GM12874 (cell line): Measurements from ENCODE around the gene ZGPAT.

Experiments
- TF ChIP-seq, protein P1 (sequence below): IDR thresholded peaks from 2 replicates; pipeline ENCODE4 v1.5.1; 2011; ENCODE audit warnings: low read depth, mild to moderate bottlenecking, control low read depth, low read length, moderate library complexity; ENCODE audit not compliant: insufficient read depth

ZGPAT gene

DNA sequence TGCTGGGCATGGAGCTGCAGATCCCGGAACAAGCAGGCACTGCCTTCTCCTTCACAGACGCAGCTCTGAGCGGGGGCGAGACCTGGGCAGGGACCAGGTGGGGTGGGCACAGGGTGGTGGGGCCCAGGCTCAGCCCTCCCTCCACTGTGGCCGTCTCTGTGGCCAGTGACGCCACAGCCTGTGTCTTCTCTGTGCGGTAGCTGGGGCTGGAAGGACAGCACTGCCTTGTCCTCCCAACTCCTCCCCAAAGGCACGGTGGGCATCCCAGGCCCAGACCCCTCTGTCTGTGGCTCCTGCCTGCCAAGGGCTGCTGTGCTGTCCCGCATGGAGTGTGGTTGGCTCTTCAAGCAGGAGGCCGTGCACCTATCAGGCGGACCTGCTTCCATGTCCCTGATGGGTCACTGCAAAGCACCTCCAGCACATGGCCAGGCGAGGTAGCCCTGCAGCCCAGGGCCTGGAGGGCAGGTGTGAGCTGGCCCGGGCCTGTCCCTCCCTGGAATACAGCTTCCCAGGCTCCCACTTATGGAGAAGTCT is 26.2 kb upstream of the ZGPAT start:
- TF ChIP-seq, protein P1, sequence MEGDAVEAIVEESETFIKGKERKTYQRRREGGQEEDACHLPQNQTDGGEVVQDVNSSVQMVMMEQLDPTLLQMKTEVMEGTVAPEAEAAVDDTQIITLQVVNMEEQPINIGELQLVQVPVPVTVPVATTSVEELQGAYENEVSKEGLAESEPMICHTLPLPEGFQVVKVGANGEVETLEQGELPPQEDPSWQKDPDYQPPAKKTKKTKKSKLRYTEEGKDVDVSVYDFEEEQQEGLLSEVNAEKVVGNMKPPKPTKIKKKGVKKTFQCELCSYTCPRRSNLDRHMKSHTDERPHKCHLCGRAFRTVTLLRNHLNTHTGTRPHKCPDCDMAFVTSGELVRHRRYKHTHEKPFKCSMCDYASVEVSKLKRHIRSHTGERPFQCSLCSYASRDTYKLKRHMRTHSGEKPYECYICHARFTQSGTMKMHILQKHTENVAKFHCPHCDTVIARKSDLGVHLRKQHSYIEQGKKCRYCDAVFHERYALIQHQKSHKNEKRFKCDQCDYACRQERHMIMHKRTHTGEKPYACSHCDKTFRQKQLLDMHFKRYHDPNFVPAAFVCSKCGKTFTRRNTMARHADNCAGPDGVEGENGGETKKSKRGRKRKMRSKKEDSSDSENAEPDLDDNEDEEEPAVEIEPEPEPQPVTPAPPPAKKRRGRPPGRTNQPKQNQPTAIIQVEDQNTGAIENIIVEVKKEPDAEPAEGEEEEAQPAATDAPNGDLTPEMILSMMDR = no peak

DNA sequence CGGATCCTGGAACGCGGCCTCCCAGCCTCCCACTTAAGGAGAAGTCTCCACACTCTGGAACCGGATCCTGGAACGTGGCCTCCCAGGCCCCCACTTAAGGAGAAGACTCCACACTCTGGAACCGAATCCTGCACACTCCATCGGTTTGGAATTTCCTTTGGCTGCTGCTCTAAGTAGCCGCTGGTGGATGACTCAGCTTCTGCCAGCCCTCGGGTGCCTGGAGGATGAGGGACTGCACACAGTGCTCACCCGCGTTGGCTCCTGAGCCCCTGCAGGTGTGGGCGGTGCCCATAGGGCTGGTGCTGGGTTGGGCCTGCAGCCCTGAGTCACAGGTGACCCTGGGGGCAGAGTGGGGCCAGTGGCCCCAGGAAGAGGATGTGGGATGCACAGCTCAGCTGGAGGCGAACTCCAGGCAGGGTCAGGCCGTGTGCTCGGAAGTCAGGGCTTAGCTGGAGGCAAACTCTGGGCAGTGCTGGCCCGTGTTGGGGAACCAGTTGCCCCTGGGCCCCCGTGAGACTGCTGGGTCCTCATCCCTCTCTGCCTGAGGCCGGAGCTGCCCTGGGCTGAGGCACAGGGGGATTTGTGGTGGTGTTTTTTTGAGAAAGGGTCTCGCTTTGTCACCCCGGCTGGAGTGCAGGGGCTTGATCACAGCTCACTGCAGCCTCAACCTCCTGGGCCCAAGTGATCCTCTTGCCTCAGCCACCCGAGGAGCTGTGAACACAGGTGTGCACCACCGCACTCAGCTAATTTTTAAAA is 25.3 kb upstream of the ZGPAT start:
- TF ChIP-seq, protein P1 = no peak

DNA sequence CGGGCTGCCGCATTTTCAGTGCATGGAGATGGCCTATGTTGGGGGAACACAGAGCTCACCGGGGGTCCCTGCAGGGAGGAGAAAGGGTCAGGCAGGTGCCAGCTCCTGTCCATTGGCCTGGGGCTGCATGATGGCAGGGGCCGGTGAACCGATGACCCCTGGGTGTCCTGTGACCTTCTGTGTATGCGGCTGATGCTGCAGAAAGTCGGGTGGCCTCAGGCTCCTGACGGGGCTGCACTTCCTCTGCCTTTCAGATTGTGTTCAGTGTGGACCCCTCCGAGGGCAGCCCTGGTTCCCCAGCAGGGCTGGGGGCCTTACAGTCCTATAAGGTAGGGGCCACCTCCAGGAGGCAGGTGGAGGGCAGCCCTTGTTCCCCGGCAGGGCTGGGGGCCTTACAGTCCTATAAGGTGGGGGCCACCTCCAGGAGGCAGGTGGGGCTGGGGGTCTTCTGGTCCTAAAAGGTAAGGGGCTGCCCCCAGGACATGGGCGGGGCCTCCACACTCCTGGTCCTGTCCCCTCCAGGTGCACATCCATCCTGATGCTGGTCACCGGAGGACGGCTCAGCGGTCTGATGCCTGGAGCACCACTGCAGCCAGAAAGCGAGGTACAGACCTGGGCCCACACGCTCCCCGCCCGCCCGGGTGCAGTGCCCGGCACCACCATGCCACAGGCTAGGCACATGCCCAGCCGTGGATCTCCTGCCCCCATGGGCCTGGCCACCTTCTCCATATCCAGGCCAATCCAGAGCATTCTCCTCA is 22.4 kb upstream of the ZGPAT start:
- TF ChIP-seq, protein P1 = no peak

DNA sequence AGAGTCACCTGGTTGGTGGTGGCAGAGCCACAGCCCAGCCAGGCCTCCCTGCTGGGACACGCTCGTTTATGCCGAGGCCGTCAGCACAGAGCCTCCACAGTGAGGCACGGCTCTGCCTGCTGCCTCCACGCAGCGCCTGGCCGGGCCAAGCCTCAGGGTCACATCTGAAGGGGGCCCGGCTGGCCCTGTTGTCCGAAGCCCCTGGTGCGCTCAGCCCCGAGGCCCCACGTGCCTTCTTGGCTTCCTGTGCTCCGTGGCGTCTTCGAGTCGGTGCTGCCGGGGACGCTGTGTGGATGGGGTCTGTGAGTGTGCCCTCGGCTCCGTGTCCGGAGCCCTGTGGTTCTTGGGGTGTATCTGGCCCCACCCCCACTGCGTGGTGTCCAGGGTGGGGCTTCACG is 21.7 kb upstream of the ZGPAT start:
- TF ChIP-seq, protein P1 = no peak

DNA sequence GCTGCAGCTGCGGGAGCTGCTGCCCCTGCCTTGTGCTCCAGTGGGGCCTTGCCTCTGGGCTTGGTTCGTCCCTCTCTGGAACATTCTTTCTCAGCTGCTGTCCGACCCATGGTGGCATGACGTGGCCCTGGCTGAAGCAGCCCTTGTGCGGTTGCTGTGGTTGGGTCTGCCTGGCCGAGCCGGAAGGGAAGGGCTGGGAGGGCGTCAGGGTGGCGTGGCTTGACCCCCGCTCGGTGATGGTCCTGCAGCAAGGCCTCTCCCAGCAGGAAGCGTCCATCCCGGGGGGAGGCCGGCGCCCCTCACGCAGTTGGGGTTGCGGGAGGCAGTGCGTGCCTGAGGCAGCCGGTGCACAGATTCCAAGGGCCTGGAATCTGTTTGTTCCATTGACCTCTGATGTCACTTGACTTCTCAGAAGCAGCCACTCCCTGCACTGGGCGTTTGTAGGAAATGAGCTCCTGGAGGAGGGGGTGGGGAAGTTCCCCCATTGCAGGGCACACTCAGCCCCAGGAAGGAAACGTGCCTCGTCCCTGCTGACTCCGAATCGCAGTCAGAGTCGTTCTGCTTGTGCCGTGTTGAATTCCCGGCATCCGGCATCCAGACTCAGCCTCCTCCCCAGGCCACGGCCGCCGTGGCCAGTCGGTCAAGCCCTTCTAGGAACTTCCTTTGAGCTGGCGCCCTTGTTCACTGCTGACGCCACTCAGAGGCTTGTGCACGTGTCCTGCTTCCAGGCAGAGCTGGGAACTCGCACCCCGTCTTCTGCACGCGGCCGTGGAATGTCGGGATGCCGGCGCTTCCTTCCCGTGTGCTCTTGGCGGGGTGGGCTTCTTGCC is 21.1 kb upstream of the ZGPAT start:
- TF ChIP-seq, protein P1 = no peak

DNA sequence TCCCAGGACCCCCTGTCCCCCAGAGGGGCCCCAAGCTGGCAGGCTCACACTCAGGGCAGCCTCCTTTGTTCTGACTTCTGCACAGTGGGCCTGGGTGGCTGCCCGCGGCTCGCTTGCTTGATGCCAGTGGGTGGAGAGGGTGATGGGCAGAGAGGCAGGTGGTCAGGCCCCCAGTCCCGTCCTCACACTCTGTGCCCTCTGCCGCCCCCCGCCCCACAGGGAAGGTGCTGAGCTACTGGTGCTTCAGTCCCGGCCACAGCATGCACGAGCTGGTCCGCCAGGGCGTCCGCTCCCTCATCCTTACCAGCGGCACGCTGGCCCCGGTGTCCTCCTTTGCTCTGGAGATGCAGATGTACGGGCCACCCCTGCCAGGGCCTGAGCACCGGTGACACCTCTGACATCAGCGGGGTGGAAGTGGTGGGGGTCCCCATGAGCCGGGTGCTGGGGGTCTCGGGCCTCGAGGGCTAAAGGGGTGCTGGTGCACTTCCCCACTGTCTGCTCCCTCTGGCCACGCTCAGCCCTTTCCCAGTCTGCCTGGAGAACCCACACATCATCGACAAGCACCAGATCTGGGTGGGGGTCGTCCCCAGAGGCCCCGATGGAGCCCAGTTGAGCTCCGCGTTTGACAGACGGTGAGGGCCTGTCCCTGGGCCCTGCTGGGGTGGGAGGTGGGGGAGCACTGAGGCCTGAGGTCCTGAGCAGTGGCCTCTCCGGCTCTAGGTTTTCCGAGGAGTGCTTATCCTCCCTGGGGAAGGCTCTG is 20.2 kb upstream of the ZGPAT start:
- TF ChIP-seq, protein P1 = no peak
